HCT116 (cell line): ENCODE data around the gene FADS6. TPM values are rescaled to one million over a fixed set of nuclear protein-coding genes. Genes with fewer than 3 reads are reported as not detected.

Experiments
- ATAC-seq: fragments of 200-7000 bp; cut with Tn5 transposase; 2 replicates; pipeline ENCODE4 v1.9.1; 2020; ENCODE audit warnings: mild to moderate bottlenecking, moderate library complexity
- BruUV-seq: library from RNA; stranded (reverse); fragments of 400-500 nt; replicated peaks from 2 replicates; lab custom pipeline; 2021; lab: Mats Ljungman, UMichigan
- CTCF ChIA-PET: fragments of 300-600 bp; sonication (Branson Sonifier 250); formaldehyde crosslinking; loops from one replicate; lab custom pipeline; 2021; ENCODE audit warnings: antibody characterized with exemption; lab: Charles Lee
- POLR2A ChIA-PET: fragments of 300-600, 350-600 bp; sonication (Branson Sonifier 250); formaldehyde crosslinking; loops from one replicate; lab custom pipeline; 2021; ENCODE audit warnings: antibody characterized with exemption; lab: Charles Lee
- RAD21 ChIA-PET, 2 experiments: fragments of 300-600 bp; sonication (Branson Sonifier 250); formaldehyde crosslinking; loops; one replicate each; lab custom pipeline; 2023; ENCODE audit warnings: low total read pairs in 2 of 2; ENCODE audit not compliant: uncharacterized antibody in 2 of 2, unreplicated experiment in 2 of 2, low non-redundant PET in 1 of 2; lab: Charles Lee
- DNase-seq: peaks from one replicate; pipeline ENCODE4 v3.0.0-alpha.2; 2010; ENCODE audit warnings: low read depth, low spot score
- H2AFZ ChIP-seq: fragments of 200-600 bp; shearing (Covaris generic), sonication (generic); 2 replicates; pipeline ENCODE4 v1.6.1; 2017; ENCODE audit warnings: low read depth, mixed run types, mixed read lengths, antibody characterized with exemption, low read length; ENCODE audit not compliant: poor library complexity, severe bottlenecking
- H3K27ac ChIP-seq: 2 replicates; pipeline ENCODE4 v1.5.1; 2012; ENCODE audit warnings: low read depth, low read length
- H3K27me3 ChIP-seq: fragments of 200-600 bp; sonication (generic); 2 replicates; pipeline ENCODE4 v1.6.1; 2016; ENCODE audit warnings: mixed run types, low read length, mixed read lengths; ENCODE audit not compliant: insufficient read depth
- H3K36me3 ChIP-seq, 2 experiments: fragments of 200-500 bp in 1 of 2; fragments of 200-600 bp in 1 of 2; sonication (Bioruptor generic) in 1 of 2; sonication (generic) in 1 of 2; 2 replicates each; pipeline versions ENCODE4 v1.5.1 to v1.6.1; 2014 to 2016; ENCODE audit warnings: low read length in 2 of 2, inconsistent platforms in 1 of 2, mixed read lengths in 1 of 2, mixed run types in 1 of 2; ENCODE audit not compliant: insufficient read depth in 2 of 2, control insufficient read depth in 1 of 2
- H3K4me1 ChIP-seq, 2 experiments: fragments of 200-600 bp in 1 of 2; sonication (generic) in 1 of 2; 2 replicates each; pipeline versions ENCODE4 v1.5.1 to v1.6.1; 2012 to 2017; ENCODE audit warnings: low read length in 2 of 2, inconsistent platforms in 1 of 2, mild to moderate bottlenecking in 1 of 2, mixed read lengths in 1 of 2, mixed run types in 1 of 2, moderate library complexity in 1 of 2; ENCODE audit not compliant: insufficient read depth in 2 of 2, control insufficient read depth in 1 of 2
- H3K4me2 ChIP-seq: fragments of 200-600 bp; sonication (generic); 2 replicates; pipeline ENCODE4 v1.6.1; 2017; ENCODE audit warnings: mixed run types, low read length, mixed read lengths
- H3K4me3 ChIP-seq, 2 experiments: fragments of 200-600 bp in 1 of 2; sonication (generic) in 1 of 2; replicated peaks in 1 of 2; 2 replicates each; pipeline ENCODE4 v1.5.1; 2011 to 2016; ENCODE audit warnings: low read length in 2 of 2, control low read depth in 1 of 2, low read depth in 1 of 2, mild to moderate bottlenecking in 1 of 2, mixed read lengths in 1 of 2, mixed run types in 1 of 2
- H3K79me2 ChIP-seq: fragments of 200-600 bp; sonication (generic); 2 replicates; pipeline ENCODE4 v1.6.1; 2017; ENCODE audit warnings: mild to moderate bottlenecking, mixed run types, low read length, moderate library complexity, mixed read lengths; ENCODE audit not compliant: insufficient read depth
- H3K9ac ChIP-seq: fragments of 200-600 bp; sonication (generic); 2 replicates; pipeline ENCODE4 v1.6.1; 2016; ENCODE audit warnings: low read length, mixed read lengths
- H3K9me2 ChIP-seq: fragments of 200-600 bp; sonication (generic), shearing (Covaris generic); 2 replicates; pipeline ENCODE4 v1.6.1; 2017; ENCODE audit warnings: mixed run types, mild to moderate bottlenecking, moderate library complexity; ENCODE audit not compliant: insufficient read depth
- H3K9me3 ChIP-seq, 2 experiments: fragments of 200-500 bp in 1 of 2; fragments of 200-600 bp in 1 of 2; sonication (Bioruptor generic) in 1 of 2; sonication (generic) in 1 of 2; 2 replicates each; pipeline ENCODE4 v1.6.1; 2014 to 2017; ENCODE audit warnings: low read length in 2 of 2, mixed read lengths in 2 of 2, inconsistent platforms in 1 of 2, low read depth in 1 of 2, mild to moderate bottlenecking in 1 of 2, mixed run types in 1 of 2, moderate library complexity in 1 of 2; ENCODE audit not compliant: control insufficient read depth in 1 of 2, insufficient read depth in 1 of 2
- H4K20me1 ChIP-seq: fragments of 200-600 bp; sonication (generic), shearing (Covaris generic); 2 replicates; pipeline ENCODE4 v1.6.1; 2017; ENCODE audit warnings: mixed run types, mild to moderate bottlenecking, moderate library complexity; ENCODE audit not compliant: insufficient read depth
- ATF3 ChIP-seq: IDR thresholded peaks from 2 replicates; pipeline ENCODE4 v1.6.1; 2012
- CBX3 ChIP-seq: IDR thresholded peaks from 2 replicates; pipeline ENCODE4 v1.6.1; 2012; ENCODE audit warnings: low read depth
- CEBPB ChIP-seq: IDR thresholded peaks from 2 replicates; pipeline ENCODE4 v1.6.1; 2012; ENCODE audit warnings: low read depth
- CTCF ChIP-seq, 3 experiments: fragments of 200-600 bp in 1 of 3; sonication (generic) in 1 of 3; IDR thresholded peaks in 2 of 3; conservative IDR thresholded peaks in 1 of 3; 2 replicates each; pipeline ENCODE4 v1.5.1; 2012 to 2017; ENCODE audit warnings: low read depth in 2 of 3, low read length in 2 of 3, antibody characterized with exemption in 1 of 3, borderline replicate concordance in 1 of 3, control low read depth in 1 of 3, mild to moderate bottlenecking in 1 of 3, mixed read lengths in 1 of 3, mixed run types in 1 of 3, moderate library complexity in 1 of 3; ENCODE audit not compliant: insufficient read depth in 1 of 3
- EZH2 ChIP-seq: fragments of 200-600 bp; sonication (generic); IDR thresholded peaks from 2 replicates; pipeline ENCODE4 v1.6.1; 2017; ENCODE audit warnings: antibody characterized with exemption, mixed run types
- EZH2phosphoT487 ChIP-seq: fragments of 200-600 bp; IDR thresholded peaks from 2 replicates; pipeline ENCODE4 v1.6.1; 2018; ENCODE audit warnings: antibody characterized with exemption, borderline replicate concordance
- FOSL1 ChIP-seq: IDR thresholded peaks from 2 replicates; pipeline ENCODE4 v1.6.1; 2012; ENCODE audit warnings: low read depth
- JUND ChIP-seq: IDR thresholded peaks from 2 replicates; pipeline ENCODE4 v1.6.1; 2012
- MAX ChIP-seq: IDR thresholded peaks from 2 replicates; pipeline ENCODE4 v1.6.1; 2012
- POLR2AphosphoS5 ChIP-seq: IDR thresholded peaks from 2 replicates; pipeline ENCODE4 v1.6.1; 2011; ENCODE audit warnings: mild to moderate bottlenecking, low read depth, low read length, moderate library complexity
- SIN3A ChIP-seq: IDR thresholded peaks from 2 replicates; pipeline ENCODE4 v1.6.1; 2012; ENCODE audit warnings: low read depth
- SP1 ChIP-seq: IDR thresholded peaks from 2 replicates; pipeline ENCODE4 v1.6.1; 2012; ENCODE audit warnings: low read depth
- SRF ChIP-seq: IDR thresholded peaks from 2 replicates; pipeline ENCODE4 v1.6.1; 2012; ENCODE audit warnings: low read depth
- TCF7L2 ChIP-seq: IDR thresholded peaks from 2 replicates; pipeline ENCODE4 v1.7.0; 2011; ENCODE audit warnings: borderline replicate concordance, inconsistent platforms; ENCODE audit not compliant: insufficient read depth, insufficient read length; ENCODE audit errors: extremely low read depth
- ZBTB33 ChIP-seq: IDR thresholded peaks from 2 replicates; pipeline ENCODE4 v1.6.1; 2011; ENCODE audit warnings: mild to moderate bottlenecking, low read length, moderate library complexity; ENCODE audit not compliant: insufficient replicate concordance; ENCODE audit errors: extremely low read depth
- ZFX ChIP-seq: fragments of 450-650 bp; IDR thresholded peaks from 2 replicates; pipeline ENCODE4 v1.6.1; 2017
- ZNF274 ChIP-seq: fragments of 200-500 bp; sonication (Bioruptor generic); IDR thresholded peaks from 2 replicates; pipeline ENCODE4 v1.6.1; 2014; ENCODE audit warnings: mild to moderate bottlenecking, low read depth, low read length, inconsistent platforms
- intact Hi-C: fragments of 100-400 bp; cut with micrococcal nuclease; formaldehyde crosslinking; loops from 2 replicates; pipeline ENCODE4 v1.10.0; 2022
- total RNA-seq: library from RNA; stranded (reverse); gene quantifications from one replicate; pipeline ENCODE4 v1.2.1, GENCODE V29; 2021; ENCODE audit not compliant: unreplicated experiment

The FADS6 gene
- total RNA-seq, 1 experiment from 2014 or later: not detected

- no peaks in the 10 kb centered on the region for H4K20me1 ChIP-seq
- no peak overlapping the region for H3K9ac ChIP-seq
- no peaks in the 10 kb centered on the region for H3K9me2 ChIP-seq
- ATAC-seq: no peak
- no peak overlapping the region for H2AFZ ChIP-seq
- TF ChIP-seq CEBPB: no peak
- TF ChIP-seq MAX: no peak
- no peak for TF ChIP-seq EZH2phosphoT487
- no peak for TF ChIP-seq TCF7L2
- TF ChIP-seq ZFX: no peak
- no peak for TF ChIP-seq ZBTB33
- H3K36me3 ChIP-seq: no peaks in the 10 kb centered on the region
- CTCF ChIA-PET: interaction anchor here (1.1 to 1.2 kb wide), 2 partner anchors 10 to 13 kb away, joined by 4 to 5 read pairs; no protein-coding TSS in a partner anchor
- no peak overlapping the region for H3K4me3 ChIP-seq
- BruUV-seq: no TSS peak
- no peak overlapping the region for H3K27ac ChIP-seq
- no peaks in the 10 kb centered on the region; the same call in 1 of the 2 replicates for H3K27me3 ChIP-seq
- no peak overlapping the region for H3K4me2 ChIP-seq
- H3K79me2 ChIP-seq: no peaks in the 10 kb centered on the region
- no peak for DNase-seq
- H3K9me3 ChIP-seq: no peaks in the 10 kb centered on the region
- intact Hi-C loops: no loop called here
- peaks cover 0 to 17% of the 10 kb centered on the region in 2 experiments; a peak in 2 of 4 replicates for H3K4me1 ChIP-seq
- POLR2A ChIA-PET: interaction anchor here (1.2 kb wide), 1 partner anchor 17 kb away, joined by 4 read pairs; the partner anchor contains the start of gene FDXR
- RAD21 ChIA-PET: no interaction called here
These were observed 37.3 kb downstream of the FADS6 start for GRCh38 chr17:74856112-74856511.

DNA sequence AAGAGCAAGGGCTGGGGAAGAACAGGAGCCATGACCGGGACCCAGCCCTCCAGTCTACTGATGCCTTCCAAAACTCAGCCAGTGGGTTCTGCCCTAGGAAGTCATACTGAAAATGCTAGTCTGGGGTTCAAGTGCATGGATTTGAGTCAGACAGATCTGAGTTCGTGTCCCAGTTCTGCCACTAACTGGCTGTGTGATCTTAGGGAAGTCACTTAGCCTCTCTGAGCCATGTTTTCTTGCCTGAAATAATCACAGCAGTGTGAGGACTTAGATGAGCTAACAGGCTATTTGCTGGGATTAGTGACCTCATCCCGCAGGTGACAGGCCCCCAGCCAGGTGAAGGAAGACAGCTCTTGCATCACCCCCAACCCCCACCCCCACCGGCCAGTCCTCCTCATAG lies 38.1 kb downstream of the FADS6 start:
- POLR2A ChIA-PET: interaction anchor here (1.2 kb wide), 1 partner anchor 18 kb away, joined by 4 read pairs; the partner anchor contains the start of gene FDXR
- Histone ChIP-seq H3K4me2 (no peak overlapping the region), H3K9me3 (no peaks in the 10 kb centered on the region), H3K4me3 (no peak overlapping the region), H4K20me1 (no peaks in the 10 kb centered on the region), H3K9ac (no peak overlapping the region), H3K4me1 (peaks cover 0 to 17% of the 10 kb centered on the region in 2 experiments; a peak in 2 of 4 replicates), H3K79me2 (no peaks in the 10 kb centered on the region), H3K27me3 (no peaks in the 10 kb centered on the region; the same call in 1 of the 2 replicates), H2AFZ (no peak overlapping the region), H3K27ac (no peak overlapping the region), H3K9me2 (no peaks in the 10 kb centered on the region), H3K36me3 (no peaks in the 10 kb centered on the region)
- no TSS peak for BruUV-seq
- ATAC-seq (no peak), DNase-seq (no peak)
- intact Hi-C loops: no loop called here
- CTCF ChIA-PET: interaction anchor here (1.2 kb wide), 1 partner anchor 13 kb away, joined by 4 read pairs; no protein-coding TSS in a partner anchor
- RAD21 ChIA-PET: no interaction called here
- no peak for TF ChIP-seq JUND
- no peak for TF ChIP-seq SP1
- no peak for TF ChIP-seq ATF3
- no peak for TF ChIP-seq ZNF274
- no peak for TF ChIP-seq MAX
- TF ChIP-seq CBX3: no peak
- no peak for TF ChIP-seq EZH2phosphoT487
- no peak for TF ChIP-seq POLR2AphosphoS5
- no peak for TF ChIP-seq EZH2
- TF ChIP-seq FOSL1: no peak
- no peak for TF ChIP-seq CTCF (IDR thresholded peaks at IDR 0.05 in 2 of 3, conservative IDR thresholded peaks at IDR 0.05 in 1 of 3; ENCODE audit: borderline replicate concordance in 1 of 3, insufficient read depth in 1 of 3, low read depth in 2 of 3, low read length in 2 of 3)
- TF ChIP-seq SIN3A: no peak
- no peak for TF ChIP-seq SRF
